Erythroblast (primary cell): ENCODE results near the gene SLC12A8.

Experiments
- GATA1 ChIP-seq: IDR thresholded peaks from 2 replicates; pipeline ENCODE4 v1.6.1; 2011; ENCODE audit warnings: low read depth, mild to moderate bottlenecking, control low read depth, low read length, moderate library complexity
- POLR2A ChIP-seq: IDR thresholded peaks from 2 replicates; pipeline ENCODE4 v1.6.1; 2011; ENCODE audit warnings: mild to moderate bottlenecking, low read length

GRCh38 chr3:125234831-125235230, 22.3 kb upstream of the SLC12A8 start:
- TF ChIP-seq POLR2A (no peak), GATA1 (no peak)
